ENCODE data around the gene RANBP17. TPM values are rescaled to one million over a fixed set of nuclear protein-coding genes. Genes with fewer than 3 reads are reported as not detected.
"Not testable (repeated sequence)": the region's sequence is repeated elsewhere in the genome, so short reads cannot be mapped to it uniquely, and the experiment has no call there.

RANBP17 gene
- total RNA-seq, 1 donor from 2014 or later, result 32.8 TPM

- Mint-ChIP-seq H3K4me1 (ENCODE audit: low read depth) (peaks cover 7% of the 10 kb centered on the region), H3K4me3 (ENCODE audit: low read depth) (no peak overlapping the region), H3K27me3 (no peaks in the 10 kb centered on the region), H3K27ac (no peak overlapping the region), H3K9me3 (ENCODE audit: low read depth) (peaks cover 13% of the 10 kb centered on the region), H3K36me3 (ENCODE audit: insufficient read depth) (peaks cover 12% of the 10 kb centered on the region)
- DNase-seq (ENCODE audit: low spot score, unreplicated experiment), result no peak
- no peak for TF ChIP-seq CTCF (IDR thresholded peaks at IDR 0.05; ENCODE audit: unreplicated experiment)
These were observed 313.9 kb downstream of the RANBP17 start for GRCh38 chr5:171175746-171176145.

GRCh38 chr5:171178190-171178589, 316.4 kb downstream of the RANBP17 start:
- H3K36me3 Mint-ChIP-seq (ENCODE audit: insufficient read depth), result peaks cover 12% of the 10 kb centered on the region
- not testable (repeated sequence) for H3K4me1 Mint-ChIP-seq (ENCODE audit: low read depth); H3K27ac Mint-ChIP-seq; DNase-seq (ENCODE audit: low spot score, unreplicated experiment); H3K4me3 Mint-ChIP-seq (ENCODE audit: low read depth); H3K27me3 Mint-ChIP-seq
- peaks cover 13% of the 10 kb centered on the region for H3K9me3 Mint-ChIP-seq (ENCODE audit: low read depth)

GRCh38 chr5:171188016-171188415, 326.2 kb downstream of the RANBP17 start:
- Mint-ChIP-seq H3K4me1 (ENCODE audit: low read depth) (peaks cover 3% of the 10 kb centered on the region), H3K4me3 (ENCODE audit: low read depth) (no peak overlapping the region), H3K36me3 (ENCODE audit: insufficient read depth) (peaks cover 16% of the 10 kb centered on the region), H3K27me3 (no peaks in the 10 kb centered on the region), H3K27ac (no peak overlapping the region), H3K9me3 (ENCODE audit: low read depth) (peaks cover 11% of the 10 kb centered on the region)
- TF ChIP-seq CTCF (IDR thresholded peaks at IDR 0.05; ENCODE audit: unreplicated experiment), result no peak
- no peak for DNase-seq (ENCODE audit: low spot score, unreplicated experiment)

- H3K9me3 Mint-ChIP-seq (ENCODE audit: low read depth), result peaks cover 3% of the 10 kb centered on the region
- TF ChIP-seq CTCF (IDR thresholded peaks at IDR 0.05; ENCODE audit: unreplicated experiment), result no peak
- no peak overlapping the region for H3K27ac Mint-ChIP-seq
- peaks cover 3% of the 10 kb centered on the region for H3K4me1 Mint-ChIP-seq (ENCODE audit: low read depth)
- H3K4me3 Mint-ChIP-seq (ENCODE audit: low read depth), result no peak overlapping the region
- peaks cover 10% of the 10 kb centered on the region for H3K36me3 Mint-ChIP-seq (ENCODE audit: insufficient read depth)
- DNase-seq (ENCODE audit: low spot score, unreplicated experiment), result no peak
- no peaks in the 10 kb centered on the region for H3K27me3 Mint-ChIP-seq
These were observed 327.6 kb downstream of the RANBP17 start for GRCh38 chr5:171189442-171189841.

GRCh38 chr5:171192111-171192510, 330.3 kb downstream of the RANBP17 start:
- no peaks in the 10 kb centered on the region for H3K27me3 Mint-ChIP-seq
- H3K4me3 Mint-ChIP-seq (ENCODE audit: low read depth), result no peak overlapping the region
- no peaks in the 10 kb centered on the region for H3K9me3 Mint-ChIP-seq (ENCODE audit: low read depth)
- DNase-seq (ENCODE audit: low spot score, unreplicated experiment), result no peak
- TF ChIP-seq CTCF (IDR thresholded peaks at IDR 0.05; ENCODE audit: unreplicated experiment), result no peak
- no peaks in the 10 kb centered on the region for H3K36me3 Mint-ChIP-seq (ENCODE audit: insufficient read depth)
- H3K4me1 Mint-ChIP-seq (ENCODE audit: low read depth), result no peaks in the 10 kb centered on the region
- no peak overlapping the region for H3K27ac Mint-ChIP-seq

- Mint-ChIP-seq H3K27ac (no peak overlapping the region), H3K4me3 (ENCODE audit: low read depth) (no peak overlapping the region), H3K27me3 (no peaks in the 10 kb centered on the region), H3K36me3 (ENCODE audit: insufficient read depth) (no peaks in the 10 kb centered on the region), H3K9me3 (ENCODE audit: low read depth) (no peaks in the 10 kb centered on the region), H3K4me1 (ENCODE audit: low read depth) (peaks cover 3% of the 10 kb centered on the region)
- TF ChIP-seq CTCF (IDR thresholded peaks at IDR 0.05; ENCODE audit: unreplicated experiment), result no peak
- no peak for DNase-seq (ENCODE audit: low spot score, unreplicated experiment)
These were observed 339.5 kb downstream of the RANBP17 start for GRCh38 chr5:171201310-171201709.

Data from progenitor cell of endocrine pancreas (in vitro differentiated cells).